Suppressor macrophage treated with lipopolysaccharide for 1 hour (primary cell): ENCODE results near the gene TSLP.

Source experiments
- DNase-seq, 3 donors: peaks; one replicate each; pipeline ENCODE4 v3.0.0-alpha.2; 2020 to 2022

TSLP gene

DNA sequence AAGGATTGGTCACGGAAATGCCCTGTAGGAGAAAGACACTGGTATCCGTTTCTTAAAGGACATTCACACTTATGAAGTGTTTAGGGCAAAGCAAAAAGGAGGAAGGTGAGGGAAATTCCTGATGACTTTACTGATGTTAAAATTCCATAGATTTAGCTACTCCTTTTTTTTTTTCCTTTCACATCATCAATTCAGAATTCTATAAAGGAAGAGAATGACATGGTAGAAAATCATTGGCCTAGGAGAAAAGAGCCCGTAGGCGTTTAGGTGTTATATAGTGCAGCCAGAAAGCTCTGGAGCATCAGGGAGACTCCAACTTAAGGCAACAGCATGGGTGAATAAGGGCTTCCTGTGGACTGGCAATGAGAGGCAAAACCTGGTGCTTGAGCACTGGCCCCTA lies at the start of gene TSLP:
Gene TSLP, plus strand, starts transcription at position 301 of the 400 bp plus-strand sequence. CDS start 178 bp downstream, outside the sequence.
- DNase-seq, result peak; percentile 22 to 45 (median 24)

DNA sequence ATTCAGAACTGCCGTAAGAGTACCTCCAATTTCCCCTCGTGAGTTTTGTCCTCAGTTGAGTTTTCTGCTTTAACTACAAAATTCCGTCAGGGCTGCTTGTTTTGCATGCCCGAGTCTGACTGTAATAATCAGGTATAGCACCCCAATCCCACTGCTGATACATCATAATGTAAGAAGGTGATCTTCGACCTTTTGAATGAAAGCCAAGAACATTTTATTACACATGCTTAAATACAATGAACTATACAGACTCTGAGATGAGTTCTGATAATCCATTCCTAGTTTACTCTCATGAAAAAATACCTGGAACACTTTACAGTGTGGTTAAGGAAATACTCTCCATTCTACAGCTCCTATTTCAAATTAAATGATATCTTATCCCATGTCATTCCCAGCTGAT lies 49.2 kb upstream of the TSLP start:
- no peak for DNase-seq

DNA sequence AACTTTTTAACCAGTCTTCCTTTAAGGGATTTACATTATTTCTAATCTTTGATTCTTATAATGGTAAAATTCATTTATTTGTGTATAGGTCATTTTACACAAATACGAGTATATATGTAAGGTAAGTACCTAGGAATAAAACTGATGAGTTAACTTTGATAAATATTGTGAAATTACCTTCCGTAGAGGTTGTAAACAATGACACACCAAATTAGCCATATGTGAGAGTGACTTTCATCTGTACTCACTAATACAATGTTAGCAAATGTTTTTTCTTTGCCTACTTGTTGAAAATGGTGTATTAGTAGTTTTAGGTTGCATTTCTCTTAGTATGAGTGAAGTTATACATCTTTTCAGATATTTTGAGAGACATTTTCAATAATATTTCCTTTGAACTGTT lies 42.6 kb upstream of the TSLP start:
- DNase-seq, result no peak

DNA sequence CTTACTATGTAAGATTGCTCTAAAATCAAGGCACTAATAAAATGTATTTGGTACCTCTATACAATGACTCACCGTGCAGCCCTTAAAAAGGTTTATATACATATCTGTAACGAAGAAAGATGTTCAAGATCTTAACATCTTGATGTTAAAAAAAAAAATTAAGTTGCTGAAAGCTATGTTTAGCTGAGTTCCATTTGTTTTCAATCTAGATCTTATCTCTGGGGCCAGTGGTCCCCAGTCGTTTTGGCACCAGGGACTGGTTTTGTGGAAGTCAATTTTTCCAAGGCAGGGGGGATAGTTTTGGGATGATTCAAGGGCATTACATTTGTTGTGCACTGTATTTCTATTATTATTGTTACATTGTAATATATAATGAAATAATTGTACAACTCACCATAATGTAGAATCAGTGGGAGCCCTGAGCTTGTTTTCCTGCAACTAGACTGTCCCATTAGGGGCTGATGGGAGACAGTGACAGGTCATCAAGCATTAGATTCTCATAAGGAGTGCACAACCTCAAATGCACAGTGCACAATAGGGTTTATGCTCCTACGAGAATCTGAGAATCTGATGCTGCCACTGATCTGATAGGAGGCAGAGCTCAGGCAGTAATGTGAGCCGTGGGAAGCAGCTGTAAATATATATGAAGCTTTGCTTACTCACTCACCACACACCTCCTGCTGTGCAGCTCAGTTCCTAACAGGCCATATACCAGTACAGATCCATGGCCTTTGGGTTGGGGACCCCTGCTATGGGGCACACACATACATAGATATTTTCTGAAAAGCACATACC lies 27.6 kb upstream of the TSLP start:
- no peak for DNase-seq

DNA sequence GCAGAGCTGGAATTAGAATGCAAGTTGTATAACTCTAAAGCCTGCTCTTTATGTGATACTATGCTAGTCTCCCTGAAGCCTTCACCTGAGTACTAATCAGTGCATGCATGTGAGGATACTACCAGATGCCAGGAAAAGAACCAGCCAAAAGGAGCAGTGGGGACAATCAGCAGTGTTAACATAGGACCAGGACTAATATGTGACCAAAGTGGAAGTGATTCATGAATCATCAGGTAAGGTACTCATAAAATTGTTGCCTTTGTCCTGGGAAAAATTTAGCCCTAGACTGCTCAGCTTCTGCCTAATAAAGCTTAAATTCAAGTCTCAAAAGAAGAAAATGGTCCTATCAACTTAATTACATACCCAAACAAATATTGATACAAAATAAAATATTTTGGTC lies 13.4 kb upstream of the TSLP start:
- DNase-seq, result no peak

DNA sequence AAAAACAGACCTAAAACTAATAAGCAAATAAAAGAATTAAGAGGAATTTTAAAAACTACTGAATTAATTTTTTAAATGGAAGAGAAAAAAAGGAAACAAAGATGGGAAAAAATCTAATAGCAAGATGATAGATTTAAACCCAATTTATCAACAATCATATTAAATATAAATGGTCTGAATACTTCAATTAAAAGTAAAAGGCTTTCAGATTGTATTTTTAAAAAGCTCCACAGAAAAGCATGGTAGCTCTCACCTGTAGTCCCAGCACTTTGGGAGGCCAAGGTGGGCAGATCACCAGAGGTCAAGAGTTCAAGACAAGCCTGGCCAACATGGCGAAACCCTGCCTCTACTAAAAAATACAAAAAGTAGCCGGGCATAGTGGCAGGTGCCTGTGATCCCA lies 11.3 kb upstream of the TSLP start:
- DNase-seq, result no peak

DNA sequence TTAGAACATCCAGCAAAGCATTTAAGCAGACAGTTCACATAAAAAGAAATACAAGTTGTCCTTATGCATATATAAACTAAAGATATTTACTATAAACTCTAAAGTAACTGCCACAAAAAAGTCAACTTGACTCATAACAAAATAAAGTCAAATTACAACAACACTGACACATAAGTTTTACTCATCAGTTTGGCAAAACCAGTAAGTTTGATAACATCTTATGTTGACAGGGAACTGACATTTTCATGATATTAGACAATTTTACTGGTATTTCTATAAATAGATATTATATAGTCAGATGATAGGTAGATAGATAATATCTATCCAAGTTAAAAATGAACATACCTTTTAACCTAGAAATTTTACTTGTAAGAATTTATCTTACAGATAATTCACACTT lies 9.9 kb upstream of the TSLP start:
- DNase-seq, result no peak

DNA sequence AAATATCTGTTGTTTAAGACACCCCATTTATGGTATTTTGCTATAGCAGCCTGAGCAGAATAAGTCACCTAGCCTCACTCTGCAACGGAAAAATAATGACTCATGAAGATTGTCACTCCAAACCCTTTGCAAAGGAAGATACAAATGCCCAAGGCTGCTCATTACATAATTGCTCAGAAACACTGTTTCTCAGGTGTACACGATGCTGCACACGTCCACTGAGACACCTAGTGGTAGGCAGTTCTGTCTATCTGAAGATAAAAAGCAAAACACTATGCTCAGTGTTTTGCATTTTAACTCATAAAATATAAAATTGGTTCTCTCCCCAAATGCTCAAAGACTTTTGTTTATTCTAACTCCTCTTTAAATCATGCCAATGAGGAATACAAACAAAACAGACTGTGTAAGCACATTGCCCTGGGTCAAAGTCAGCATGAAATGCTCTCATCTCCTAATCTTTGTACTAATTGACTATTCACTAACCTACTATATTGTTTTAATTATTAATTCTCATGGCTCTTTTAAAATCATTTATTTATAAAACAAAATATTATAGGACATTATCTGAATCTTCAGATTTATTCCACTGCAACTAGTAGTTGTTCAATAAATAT lies 7.7 kb upstream of the TSLP start:
- DNase-seq, result no peak

DNA sequence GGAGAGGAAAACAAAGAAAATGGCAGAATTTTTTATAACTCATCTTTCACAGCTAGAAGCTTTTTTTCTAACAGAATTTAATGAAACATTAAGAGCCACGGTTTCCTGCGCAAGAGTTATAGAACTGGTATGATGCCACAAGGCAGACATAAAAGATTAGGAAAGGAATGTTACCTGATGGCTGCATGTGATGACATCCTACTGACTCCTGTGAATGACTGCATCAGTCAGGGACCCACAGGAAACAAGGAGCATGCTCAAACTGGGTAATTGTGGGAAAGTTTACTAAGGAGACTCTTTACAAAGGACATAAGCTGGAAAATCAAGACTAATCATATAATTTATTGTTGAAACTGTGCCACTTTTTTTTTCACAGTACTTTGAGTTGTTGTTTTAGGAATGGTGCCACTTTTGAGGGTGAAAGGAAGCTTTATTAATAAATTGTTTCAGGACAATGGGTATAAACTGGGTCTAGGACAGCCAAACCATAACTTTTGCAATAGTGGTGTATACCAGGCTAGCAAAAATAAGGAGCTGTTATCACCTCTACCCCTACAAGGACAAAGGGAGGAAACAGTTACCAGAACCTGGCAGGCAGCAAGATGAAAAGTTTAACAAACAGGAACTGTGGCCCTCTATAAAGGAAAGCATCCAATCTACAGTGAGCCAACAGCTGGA lies 5.1 kb upstream of the TSLP start:
- DNase-seq, result no peak

DNA sequence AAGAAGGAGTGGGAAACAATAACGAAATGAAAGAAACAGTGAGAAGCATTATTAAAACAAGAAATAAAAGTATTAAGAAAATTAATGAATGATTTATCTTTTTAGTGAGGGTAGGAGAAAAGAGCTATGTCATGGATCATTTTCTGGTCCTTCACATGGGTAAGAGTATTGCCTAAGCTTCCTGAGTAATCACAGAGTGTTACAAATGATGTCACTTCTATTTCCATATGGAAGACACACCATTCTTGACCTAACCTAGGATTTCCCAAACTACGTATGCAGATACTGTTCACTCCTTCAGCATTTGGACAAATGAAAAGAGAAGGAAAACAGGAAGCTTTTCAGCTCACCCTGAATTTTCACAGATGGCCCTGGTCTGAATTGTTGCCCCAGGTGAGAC lies 3.3 kb upstream of the TSLP start:
- peak; percentile 41 to 74 (median 57) for DNase-seq

DNA sequence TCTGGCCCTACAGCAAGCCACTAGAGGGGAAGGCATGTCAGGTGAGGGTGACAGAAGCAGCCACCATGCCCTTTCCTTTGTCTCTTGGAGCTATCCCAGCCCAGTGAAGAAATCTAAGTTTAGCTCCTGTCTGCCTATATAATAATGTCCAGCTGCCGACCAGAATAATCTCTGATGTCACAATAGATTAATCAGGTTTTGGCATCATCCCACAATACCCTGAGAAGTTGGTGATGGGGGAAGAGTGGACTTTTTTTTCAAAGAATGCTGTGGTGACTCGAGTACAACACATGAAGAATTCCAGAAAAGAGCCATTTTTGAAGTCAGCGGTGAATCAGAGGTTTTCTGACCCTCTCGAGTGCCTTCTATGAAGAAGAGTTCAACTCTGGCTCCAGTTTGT lies 1.7 kb upstream of the TSLP start:
- DNase-seq, result peak; percentile 38 to 76 (median 55)

DNA sequence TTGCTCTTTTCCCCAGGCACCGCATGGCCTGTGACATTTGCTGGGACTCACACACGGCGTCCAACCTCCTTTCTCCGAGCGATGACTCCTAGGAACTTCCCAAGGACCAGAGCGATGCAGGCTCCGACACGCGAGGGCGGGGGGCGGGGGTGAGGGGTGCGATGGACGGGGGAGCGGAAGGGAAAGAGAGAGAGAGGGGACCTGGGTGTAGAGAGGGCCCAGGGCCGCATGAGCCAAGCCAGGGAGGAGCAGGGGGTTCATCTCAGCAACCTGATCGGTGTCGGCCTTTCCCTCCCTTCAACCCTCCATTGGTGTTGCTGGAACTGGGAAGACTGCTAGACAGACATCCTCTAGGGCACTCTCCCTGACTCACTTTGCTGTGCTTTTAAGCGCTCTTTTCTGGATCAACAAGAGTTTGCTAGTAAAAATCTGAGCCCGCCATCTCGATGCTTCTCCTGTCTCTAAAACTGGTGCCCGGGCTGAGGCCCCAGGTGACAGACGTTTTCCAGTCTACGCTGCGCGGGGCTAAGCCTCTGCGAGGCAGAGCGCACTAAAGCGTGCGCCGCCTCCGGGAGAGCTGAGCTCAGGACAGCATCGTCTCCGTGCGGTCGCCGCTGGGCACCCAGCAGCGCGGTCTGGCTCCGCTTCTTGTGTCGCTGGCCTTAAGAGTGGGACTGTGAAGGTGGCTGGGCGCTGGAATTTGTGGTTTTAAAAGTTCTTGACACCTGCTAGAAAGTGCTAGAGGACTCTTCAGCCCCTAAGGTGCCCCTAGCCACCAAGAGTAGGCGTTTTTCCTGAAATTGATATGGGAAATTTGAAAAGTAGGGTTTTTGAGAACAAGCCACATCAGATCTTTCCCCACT lies 1.0 kb upstream of the TSLP start:
- peak; percentile 18 to 44 (median 26) for DNase-seq

DNA sequence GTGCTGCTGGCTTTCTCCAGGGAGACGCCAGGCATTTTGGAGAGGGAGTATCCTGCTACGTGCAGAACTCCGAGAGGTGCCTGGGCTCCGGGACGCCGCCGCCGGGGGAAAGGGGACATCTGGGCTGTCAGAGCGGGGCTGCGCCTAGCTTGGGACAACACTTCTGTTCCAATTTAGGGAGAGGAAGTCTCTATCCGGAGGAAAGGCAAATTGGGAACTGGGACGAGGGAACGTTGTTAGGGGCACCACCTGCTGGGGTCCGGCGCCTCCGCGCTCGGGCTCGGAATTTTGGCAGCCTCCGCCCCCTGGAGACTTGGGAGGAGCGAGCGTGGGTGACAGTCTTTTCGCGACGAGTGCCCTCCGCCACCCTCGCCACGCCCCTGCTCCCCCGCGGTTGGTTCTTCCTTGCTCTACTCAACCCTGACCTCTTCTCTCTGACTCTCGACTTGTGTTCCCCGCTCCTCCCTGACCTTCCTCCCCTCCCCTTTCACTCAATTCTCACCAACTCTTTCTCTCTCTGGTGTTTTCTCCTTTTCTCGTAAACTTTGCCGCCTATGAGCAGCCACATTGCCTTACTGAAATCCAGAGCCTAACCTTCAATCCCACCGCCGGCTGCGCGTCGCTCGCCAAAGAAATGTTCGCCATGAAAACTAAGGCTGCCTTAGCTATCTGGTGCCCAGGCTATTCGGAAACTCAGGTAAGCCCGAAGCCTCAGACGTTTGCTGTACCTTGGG lies 1.6 kb downstream of the TSLP start:
- peak; percentile 73 to 89 (median 80) for DNase-seq

DNA sequence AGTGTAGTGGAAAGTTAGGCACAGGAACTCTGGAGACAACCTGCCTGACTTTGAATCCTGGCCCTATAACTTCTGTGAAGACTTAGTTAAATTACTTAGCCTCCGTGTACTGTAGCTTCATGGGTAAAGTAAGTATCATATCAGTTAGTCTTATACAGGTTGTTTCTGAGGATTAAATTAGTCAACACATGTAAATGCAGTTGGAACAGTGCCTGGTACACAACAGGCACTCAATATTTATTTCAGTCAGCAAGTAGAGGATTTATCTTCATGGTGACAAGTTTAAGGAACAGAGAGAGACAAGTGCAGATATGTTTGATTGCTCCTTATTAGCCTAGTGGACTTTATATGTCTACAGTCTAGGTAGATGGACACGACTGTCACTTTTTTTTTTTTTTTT lies 2.7 kb downstream of the TSLP start:
- no peak for DNase-seq

DNA sequence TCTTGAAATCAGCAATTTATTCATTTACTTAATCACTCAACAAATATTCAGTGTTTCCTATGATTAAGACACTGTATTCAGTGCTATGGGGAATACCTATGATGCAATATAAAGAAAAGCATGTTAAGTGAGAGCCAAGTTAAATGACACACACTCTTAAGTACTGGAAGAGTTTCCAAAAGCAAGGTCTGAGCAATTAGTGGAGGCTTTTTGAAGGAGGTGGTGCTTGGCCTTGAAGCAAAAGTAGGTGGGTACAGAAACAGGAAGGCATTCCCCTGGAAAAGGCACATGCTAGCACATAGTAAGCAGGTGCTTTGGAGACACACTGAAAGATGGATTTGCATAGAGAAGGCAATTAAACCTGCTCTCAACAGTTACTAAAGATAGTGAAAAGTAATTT lies 4.0 kb downstream of the TSLP start:
- peak; percentile 40 to 76 (median 57) for DNase-seq

DNA sequence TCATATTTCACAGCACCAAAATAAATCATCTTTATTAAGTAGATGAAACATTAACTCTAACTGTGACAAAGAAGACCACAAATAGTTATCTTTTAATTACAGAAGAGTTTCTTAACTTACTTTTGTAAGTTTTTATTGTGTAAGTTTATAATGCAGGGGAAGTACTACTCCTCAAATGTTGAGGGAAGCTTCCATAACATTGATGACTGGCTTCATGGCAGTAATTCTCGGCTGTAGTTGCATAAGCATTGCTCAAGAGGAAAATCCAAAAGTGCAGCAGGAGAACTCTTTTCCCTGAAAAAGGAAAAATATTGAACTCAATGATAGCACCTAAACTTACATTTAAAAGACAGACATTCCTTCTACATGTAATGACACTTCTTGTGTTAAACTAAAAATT lies 4.6 kb downstream of the TSLP start:
- DNase-seq, result peak; percentile 45 to 68 (median 61)

DNA sequence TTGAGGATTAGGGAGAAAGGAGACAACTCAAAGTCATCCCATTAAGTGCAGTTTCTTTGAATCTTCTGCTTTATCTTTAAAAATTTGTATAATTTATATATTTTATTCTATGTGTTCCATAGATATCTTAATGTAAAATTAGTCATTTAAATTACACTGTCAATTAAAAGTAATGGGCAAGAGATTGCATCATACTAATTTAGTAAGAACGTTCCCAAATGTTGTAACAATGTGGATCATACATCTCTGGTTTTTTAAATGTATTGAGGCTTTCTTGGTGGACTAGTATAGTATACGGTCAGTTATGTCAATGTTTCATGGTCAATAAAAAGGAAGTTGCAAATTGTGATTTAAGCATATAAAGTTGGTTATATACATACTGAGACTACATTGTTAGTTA lies 6.2 kb downstream of the TSLP start:
- no peak for DNase-seq

DNA sequence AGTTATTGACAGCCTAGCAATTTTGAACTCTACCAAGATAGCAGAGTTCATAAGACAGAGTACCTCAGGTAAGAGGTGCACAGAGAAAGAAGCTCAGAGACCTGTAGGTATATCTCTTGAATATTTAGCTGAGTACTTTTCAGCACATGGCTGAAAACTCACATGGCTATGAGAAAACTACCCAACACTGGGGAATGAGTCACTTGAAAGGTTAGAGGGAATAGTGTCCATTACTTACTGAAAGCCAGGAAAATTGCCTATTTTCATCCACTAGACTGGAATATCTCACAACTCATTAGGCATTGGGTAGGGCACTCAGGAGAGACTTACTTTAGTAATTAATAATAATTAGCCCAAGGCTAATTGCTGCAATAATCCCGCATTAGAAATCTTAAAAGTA lies 8.3 kb downstream of the TSLP start:
- DNase-seq, result no peak

DNA sequence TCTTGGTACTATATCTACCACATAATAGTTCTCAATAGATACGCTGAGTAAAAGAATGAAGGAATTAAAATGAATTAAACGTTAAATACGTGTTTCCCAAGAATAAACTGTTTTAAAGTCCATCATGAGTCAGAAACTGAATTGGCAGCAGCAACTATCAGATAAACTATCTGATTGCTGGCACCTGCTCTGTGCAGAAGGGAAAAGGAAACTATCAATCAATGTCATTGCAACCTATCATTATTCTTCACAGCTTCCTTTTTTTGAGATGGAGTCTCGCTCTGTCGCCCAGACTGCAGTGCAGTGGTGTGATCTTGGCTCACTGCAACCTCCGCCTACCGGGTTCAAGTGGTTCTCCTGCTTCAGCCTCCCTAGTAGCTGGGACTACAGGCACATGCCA lies 11.8 kb downstream of the TSLP start:
- no peak for DNase-seq

DNA sequence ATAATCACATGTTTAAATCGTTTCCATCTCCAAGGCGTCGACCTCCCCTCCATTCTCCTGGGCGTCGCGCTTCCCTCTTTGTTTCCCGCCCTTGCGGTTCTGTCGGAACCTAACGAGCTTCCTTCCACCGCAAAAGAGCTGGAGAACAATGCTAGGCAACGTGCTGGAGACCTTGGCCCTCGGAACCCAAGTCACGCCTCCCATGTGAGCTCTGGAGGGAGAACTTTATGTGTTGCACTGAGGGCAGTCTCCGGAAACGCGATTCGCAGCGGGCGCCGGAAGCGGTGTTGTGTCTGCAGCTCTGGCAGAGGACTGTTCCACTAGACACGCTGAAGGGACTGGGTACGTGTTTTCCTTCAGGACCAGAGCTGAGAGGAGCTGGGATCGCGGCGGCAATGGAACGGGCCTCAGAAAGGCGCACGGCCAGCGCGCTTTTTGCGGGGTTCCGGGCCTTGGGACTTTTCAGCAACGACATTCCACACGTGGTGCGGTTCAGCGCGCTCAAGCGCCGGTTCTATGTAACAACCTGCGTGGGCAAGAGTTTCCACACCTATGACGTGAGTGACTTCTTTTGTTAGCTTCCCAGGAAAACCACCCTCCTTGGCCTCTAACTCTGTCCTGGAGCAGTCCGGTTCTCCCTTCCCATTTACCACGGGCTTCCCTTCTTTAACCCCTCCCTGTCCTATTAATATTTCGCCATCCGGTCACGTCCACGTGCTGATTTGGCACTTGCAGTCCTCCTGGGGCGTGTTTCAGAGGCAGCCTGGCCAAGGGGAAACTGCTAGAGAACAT lies 20.7 kb downstream of the TSLP start, which contains the start of gene WDR36:
Gene WDR36, plus strand, starts transcription at position 287 of the 792 bp plus-strand sequence. Its CDS starts 109 bp downstream, at position 396.
- peak; percentile 92 to 95 (median 92) for DNase-seq

DNA sequence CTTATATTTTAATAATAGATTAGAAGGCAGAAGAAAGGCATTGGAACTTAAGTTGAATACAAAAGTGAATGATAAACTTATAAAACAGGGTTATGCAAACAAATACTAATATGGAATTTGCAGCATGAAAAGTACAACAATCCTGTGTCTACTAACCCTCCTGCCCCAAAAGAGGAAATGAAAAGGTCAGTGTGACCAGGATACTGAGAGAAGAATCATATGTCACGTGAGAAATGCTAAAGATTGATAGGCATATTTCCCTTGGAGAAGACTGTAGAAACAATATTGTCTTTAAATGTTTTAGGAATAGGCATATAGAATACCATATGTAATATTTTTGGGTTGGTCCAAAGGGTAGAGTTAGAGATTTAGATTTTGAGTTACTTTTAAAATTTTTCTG lies 24.5 kb downstream of the TSLP start:
- peak in 1 of 3 donors; percentile 27 for DNase-seq
